RPMI8226 (cell line): ENCODE measurements around the gene KIAA0513.

Experiments used
- DNase-seq: peaks from one replicate; pipeline ENCODE4 v3.0.0-alpha.2; 2015

KIAA0513 gene

GRCh38 chr16:85092309-85092708, 64.7 kb downstream of the KIAA0513 start:
- no peak for DNase-seq

GRCh38 chr16:85092851-85093250, 65.3 kb downstream of the KIAA0513 start:
- DNase-seq, result no peak

GRCh38 chr16:85093705-85094104, 66.1 kb downstream of the KIAA0513 start:
- DNase-seq, result no peak

GRCh38 chr16:85094176-85094805, 66.7 kb downstream of the KIAA0513 start:
- no peak for DNase-seq

GRCh38 chr16:85094812-85095211, 67.2 kb downstream of the KIAA0513 start:
- no peak for DNase-seq

DNA sequence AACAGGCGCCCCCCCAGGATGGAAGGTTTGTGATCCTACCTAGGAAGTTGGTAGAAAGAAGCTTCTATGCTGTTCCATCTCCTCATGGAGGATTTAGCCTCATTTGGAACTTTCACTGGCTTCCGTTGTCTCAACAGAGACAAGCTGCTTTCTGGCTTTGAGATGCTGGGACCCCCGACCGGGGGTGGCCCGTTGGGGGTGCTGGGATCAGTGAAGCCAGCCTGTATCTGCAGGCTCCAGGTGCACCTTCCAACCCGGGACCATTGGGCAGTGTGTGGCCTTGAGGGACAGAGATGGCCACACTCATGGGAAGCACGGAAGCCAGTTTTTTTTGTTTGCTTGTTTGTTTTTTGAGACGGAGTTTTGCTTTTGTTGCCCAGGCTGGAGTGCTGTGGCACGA, 69.3 kb downstream of the KIAA0513 start:
- no peak for DNase-seq

DNA sequence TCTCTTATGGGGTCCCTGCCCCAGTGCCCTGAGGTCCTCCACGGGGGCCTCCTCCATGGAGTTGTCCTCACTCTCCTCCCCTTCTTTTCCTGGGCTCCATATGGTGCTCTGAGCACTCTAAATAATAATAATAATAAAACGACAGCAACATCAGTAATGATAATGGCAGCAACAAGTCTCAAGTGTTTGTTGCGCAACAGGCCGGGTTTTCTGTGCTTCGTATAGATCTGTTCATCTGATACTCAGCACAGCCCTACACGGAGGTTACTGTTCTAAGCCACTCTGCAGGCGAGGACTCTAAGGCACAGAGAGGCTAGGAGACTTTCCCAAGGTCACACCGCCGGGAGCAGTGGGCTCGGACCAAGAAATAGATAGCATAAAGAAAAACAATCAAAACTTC, 71.0 kb downstream of the KIAA0513 start:
- DNase-seq, result no peak

- no peak for DNase-seq
Observed at GRCh38 chr16:85100265-85100664, 72.7 kb downstream of the KIAA0513 start.

DNA sequence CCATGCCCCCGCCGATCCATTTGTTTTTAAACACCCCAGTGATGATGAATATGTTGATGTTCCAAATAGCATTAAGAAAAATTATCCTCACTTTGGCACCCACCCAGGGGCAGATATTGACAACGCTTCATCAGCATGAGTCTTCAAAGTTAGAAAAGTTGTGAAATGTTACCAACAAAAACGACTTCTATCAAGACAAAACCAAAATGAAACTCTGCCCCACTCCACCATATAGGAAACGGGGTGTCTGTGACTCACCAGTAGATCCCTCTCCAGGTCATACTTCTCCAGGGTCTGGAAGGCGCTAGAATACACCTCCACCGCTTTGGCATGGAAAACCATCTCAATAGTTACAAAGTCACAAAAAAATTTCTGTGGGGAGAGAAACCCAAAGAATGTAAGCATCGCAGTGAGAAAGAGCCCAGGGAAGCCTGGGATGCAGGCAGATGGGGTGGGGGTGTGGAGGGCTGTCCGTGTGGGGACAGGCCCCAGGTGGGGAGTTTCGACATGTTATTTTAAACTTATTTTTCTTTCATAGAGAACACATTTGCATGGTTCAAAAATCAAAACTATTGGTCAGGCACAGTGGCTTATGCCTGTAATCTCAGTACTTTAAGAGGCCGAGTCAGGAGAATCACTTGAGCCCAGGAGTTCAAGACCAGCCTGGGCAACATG, 74.5 kb downstream of the KIAA0513 start:
- no peak for DNase-seq

GRCh38 chr16:85103114-85104079, 75.8 kb downstream of the KIAA0513 start:
- no peak for DNase-seq

DNA sequence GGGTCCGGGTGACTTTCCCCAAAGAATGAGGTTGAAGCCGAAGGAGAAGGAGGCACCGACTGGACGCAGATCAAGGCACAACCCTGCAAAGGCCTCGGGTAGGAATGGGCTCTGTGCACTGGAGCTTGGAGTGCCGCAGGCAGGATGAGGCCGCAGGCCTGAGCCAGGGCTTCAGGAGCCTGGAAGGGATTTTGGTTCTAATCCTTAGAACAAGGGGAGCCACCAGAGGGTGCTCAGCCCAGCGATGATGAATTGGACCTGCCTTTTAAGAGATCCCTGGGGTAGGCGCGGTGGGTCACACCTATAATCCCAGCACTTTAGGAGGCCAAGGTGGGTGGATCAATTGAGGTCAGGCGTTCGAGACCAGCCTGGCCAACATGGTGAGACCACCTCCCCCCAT, 76.6 kb downstream of the KIAA0513 start:
- no peak for DNase-seq

DNA sequence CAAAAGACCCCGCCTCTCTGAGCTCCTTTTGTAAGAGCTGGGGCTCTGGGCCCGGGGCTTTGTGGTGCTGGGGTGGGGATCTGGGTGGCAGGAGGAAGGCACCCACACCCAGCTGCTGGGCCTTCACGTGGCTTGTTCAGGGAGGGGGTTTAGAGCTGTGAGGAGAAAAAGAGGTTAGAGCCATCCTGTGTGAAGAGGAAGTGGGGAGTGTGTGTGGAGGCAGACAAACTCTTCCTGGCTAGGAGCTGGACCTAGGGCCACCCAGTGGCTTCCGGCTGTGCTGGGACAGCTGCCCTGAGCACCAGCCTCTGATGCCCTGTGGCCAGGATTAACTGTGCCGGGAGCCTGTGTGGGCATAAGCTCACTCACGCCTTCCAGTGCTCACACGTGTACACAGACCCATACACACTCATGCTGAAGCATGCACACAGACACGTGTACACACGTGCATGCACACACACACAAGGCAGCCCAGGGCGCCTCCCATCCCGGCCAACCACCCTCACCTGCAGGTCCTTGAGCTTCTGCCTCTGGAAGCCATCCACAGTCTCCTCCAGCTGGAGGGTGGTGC, 77.3 kb downstream of the KIAA0513 start:
- no peak for DNase-seq

DNA sequence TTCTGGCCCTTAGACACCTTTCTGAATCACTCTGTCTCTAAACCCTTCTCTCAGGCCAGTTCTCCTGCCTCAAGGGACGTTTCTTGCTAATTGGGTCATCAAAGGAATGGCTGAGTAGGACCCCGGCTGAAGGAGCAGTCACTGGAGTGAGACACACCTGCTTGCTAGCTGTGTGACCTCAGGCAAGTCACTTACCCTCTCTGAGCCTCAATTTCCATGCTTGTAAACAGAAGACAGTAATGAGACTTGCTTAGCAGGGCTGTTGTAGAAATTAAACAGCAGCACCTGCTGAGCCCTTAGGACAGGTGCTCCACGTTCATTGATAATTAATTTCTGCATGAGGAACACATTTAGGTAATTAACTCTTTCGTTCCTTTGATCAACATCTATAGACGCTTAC, 77.9 kb downstream of the KIAA0513 start:
- no peak for DNase-seq

DNA sequence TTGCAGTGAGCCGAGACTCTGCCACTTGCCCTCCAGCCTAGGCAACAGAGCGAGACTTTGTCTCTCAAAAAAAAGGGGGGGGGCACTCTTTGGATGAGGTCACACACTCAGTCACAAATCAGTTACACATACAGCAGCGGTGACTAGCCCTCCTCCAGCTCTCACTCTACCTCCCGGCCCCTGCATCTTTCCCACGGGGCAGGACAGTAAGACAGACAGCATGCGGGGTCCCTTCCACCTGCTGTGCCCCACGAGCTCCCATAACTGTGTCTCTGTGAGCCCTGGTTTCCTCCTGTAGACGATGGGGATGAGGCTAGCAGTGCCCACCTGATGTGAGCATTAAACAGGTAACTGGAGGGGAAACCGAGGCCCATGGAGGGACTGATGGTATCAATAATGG, 79.5 kb downstream of the KIAA0513 start:
- DNase-seq, result no peak

DNA sequence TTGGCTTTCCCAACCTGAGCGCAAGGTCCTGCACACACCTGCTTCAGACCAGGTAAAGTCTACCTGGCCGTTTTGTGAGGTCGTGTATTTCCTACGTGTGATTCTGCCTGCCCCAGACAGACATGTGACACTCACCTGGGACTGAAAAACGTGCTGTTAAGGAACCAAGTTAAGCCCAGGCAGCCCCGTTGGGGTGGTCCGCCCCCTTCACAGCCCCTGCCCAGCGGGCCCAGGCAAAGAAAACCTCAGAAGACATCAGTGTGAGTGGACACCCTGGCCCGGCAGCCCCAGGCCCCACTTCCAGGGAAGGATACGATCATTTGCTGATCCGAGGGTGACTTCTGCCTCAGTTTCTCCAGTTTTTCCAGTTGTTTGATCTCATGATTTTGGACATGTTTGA, 79.9 kb downstream of the KIAA0513 start:
- DNase-seq, result no peak

DNA sequence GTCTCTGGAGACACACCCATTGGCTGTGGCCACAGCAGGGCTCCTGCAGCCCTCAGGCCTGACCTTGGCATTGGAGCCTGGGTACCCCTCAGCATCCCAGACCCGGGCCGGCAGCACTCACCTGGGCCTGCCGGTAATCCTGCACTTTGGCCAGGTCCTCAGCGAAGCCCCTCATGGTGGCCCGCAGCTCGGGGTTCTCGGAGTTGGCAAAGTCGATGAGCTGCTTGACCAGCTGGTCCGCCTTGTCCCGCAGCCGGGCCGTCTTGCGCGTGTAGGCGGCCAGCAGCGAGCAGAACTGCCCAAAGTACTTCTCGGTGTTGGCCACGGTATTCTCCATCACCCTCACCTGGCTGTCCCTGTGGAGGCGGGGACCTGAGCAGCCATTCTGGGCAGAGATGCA, 82.5 kb downstream of the KIAA0513 start:
- no peak for DNase-seq

GRCh38 chr16:85111184-85111583, 83.6 kb downstream of the KIAA0513 start:
- no peak for DNase-seq

- DNase-seq, result peak; percentile 26
Observed at GRCh38 chr16:85112364-85112763, 84.8 kb downstream of the KIAA0513 start, which contains the start of gene CIBAR2. Gene CIBAR2 (minus strand): TSS chr16:85112472. CDS start chr16:85112352, 120 bp downstream.

DNA sequence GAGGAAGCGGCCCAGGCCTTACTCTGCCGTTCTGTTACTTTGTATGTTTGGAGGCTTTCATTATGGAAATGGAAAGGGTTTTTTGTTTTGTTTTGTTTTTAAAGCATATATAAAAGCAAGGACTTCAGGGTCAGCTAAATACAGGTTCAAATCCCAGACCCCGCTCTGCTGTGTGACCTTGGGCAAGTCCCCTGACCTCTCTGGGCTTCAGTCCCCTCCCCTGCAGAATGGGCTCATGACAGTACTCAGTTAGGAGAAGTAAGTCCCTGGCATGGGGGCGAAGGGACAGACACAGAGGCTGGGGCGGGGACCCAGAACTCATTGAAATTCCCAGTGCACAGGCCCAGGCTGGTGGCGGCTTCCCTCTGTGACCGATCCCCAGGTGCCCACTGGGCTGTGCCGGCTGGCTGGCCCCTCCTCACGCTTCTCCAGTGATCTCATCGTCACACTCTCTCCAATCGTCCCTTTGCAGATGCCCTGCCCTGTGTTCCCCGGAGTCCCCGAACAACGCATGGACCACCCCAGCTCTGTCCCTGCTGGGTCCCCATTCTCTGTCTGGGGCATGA, 85.7 kb downstream of the KIAA0513 start:
- no peak for DNase-seq

DNA sequence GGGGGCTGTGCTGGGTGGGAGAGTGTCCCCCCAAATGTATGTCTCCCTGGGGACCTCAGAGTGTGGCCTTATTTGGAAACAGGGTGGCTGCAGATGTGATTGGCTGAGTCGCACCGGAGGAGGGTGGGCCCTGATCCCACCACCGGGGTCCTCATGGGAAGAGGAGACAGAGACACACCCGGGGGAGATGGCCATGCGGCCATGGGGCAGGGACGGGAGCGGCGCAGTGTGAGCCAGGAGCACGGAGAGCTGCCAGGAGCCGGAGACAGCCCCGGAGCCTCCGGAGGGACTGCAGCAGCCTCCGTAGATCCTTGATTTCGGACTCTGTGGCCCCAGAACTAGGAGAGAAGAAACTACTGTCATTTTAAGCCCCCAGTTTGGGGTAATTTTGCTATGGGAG, 86.3 kb downstream of the KIAA0513 start:
- DNase-seq, result no peak

DNA sequence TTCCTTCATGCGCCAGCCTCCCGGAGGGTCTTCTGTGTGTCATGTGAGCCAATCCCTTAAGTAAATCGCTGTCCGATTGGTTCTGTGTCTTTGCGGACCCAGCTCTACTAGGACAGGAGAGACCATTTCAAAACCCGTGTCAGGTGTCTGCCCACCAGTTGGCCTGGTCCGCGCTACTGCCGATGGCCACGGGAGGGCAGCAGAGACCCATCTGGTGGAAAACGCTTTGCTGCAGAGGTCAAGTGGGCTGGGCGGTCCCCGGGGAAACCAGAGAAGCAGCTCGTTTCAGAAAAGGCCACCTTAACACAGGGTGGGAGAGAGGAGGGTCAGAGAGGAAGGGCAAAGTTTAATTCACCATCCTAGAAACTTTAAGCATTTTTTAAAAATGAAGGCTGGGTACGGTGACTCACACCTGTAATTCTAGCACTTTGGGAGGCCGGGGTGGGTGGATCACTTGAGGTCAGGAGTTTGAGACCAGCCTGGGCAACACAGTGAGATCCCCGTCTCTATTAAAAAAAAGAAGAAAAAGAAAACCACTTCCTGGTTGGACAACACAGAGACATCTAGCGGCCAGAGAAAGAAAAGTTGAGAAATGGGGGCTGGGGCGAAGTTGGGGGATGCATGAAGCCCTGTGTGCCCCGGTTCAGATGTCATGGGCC, 87.4 kb downstream of the KIAA0513 start:
- DNase-seq, result peak; percentile 76

DNA sequence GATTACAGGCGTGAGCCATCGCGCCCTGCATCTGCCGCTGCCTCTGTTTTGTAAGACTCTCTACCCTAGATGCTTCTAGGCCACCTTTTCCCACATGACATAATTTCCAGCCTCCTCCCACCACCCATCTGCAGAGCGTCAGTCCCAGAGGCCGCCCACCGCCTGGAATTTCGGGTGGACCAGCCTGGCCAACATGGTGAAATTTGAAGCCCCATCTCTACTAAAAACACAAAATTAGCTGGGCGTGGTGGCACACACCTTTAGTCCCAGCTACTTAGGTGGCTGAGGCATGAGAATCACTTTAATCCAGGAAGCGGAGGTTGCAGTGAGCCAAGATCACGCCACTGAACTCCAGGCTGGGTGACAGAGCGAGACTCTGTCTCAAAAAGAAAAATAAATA, 89.8 kb downstream of the KIAA0513 start:
- no peak for DNase-seq

- DNase-seq, result no peak
Observed at GRCh38 chr16:85120006-85120340, 92.4 kb downstream of the KIAA0513 start.
